PFSK-1 (cell line): ENCODE results near the gene GFPT2.

Source experiments
- FOXP2 ChIP-seq: optimal IDR thresholded peaks from 2 replicates; pipeline ENCODE3; 2011; ENCODE audit warnings: borderline replicate concordance, control low read depth, inconsistent platforms; ENCODE audit not compliant: insufficient read depth; ENCODE audit errors: extremely low read length, extremely low read depth
- POLR2AphosphoS5 ChIP-seq: IDR thresholded peaks from 2 replicates; pipeline ENCODE4 v1.6.1; 2012; ENCODE audit warnings: low read depth, mild to moderate bottlenecking, control low read depth, low read length, moderate library complexity
- REST ChIP-seq, 2 experiments: IDR thresholded peaks; 2 replicates each; pipeline versions ENCODE4 v1.6.1 to v1.8.0; 2011 to 2012; ENCODE audit warnings: low read depth in 2 of 2, low read length in 2 of 2, control low read depth in 1 of 2, inconsistent platforms in 1 of 2, mild to moderate bottlenecking in 1 of 2, moderate library complexity in 1 of 2; ENCODE audit not compliant: insufficient read depth in 1 of 2
- SIN3A ChIP-seq: IDR thresholded peaks from 2 replicates; pipeline ENCODE4 v1.6.1; 2012; ENCODE audit warnings: mild to moderate bottlenecking, low read length, moderate library complexity, borderline replicate concordance; ENCODE audit not compliant: insufficient read depth
- TAF1 ChIP-seq: IDR thresholded peaks from 2 replicates; pipeline ENCODE4 v1.6.1; 2012; ENCODE audit warnings: low read length, control low read depth, borderline replicate concordance; ENCODE audit not compliant: insufficient read depth

Gene GFPT2

DNA sequence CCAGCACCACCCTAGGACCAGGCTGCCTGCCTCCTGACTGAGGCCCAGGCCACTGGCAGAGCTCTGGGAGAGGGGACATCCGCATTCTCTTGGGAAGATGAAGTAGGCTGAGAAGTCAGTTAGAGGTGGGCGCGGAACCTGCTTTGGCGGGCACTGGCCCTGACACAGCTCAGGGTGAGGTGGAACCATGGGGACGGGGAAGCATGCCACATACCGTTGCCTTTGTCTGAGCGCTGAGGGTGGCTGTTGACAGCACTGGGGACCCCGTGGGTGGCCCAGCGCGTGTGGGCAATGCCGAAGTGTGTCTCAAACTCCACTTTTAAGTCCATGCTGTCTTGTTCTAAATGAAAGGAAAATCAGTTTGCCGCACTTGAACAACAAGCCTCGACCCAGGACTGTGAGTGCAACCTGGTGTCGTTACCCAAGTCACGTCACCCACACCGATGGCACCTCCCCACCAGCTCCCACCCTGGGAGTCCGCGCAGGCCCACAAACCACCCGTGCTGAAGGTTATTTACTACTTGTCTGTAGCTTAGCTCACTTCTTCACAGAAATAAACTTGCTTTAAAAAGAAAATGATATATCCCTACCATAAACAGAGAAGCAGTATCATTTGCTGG, 17.4 kb downstream of the GFPT2 start:
- TF ChIP-seq TAF1 (no peak), FOXP2 (no peak), POLR2AphosphoS5 (no peak)

DNA sequence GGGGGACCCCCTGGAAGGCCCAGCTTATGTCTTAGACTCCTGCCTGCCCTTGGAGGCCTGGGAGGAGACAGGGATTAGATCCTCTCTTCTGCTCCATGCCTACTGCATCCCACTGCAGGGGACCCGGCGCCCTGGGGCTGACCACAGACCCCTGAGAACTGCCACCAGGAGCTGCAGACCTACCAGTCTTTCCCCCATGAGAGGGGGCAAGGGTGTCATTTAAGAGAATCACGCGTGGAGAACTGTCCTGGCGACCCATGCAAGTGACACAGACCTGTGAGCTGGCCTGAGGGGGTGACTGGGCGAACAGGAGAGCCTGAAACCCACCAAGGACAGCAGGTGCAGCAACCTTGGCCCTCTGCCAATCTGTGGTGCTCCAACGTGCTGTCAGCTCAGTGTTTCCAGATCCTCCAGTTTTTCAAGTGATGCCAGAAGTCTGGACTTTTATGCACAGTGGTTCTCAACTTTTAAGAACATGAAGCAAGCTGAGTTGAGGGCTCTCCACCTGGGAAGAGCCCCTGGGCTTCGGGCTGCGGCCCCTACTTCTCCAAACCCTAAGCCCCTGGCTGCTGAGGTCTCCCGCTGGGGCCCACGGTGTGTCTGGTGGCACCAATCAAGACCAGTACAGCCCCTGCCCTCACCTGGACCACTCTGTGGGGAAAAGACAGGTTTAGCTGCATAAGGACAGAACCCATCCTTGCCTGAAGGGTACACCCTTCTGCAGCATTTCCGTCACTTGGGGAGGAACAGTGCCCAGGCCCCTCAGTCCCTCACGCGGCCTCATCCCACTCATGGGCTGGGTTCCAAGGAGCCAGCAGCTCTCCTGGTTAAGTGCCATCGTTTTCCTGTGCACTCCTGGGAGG, 18.2 kb downstream of the GFPT2 start:
- TF ChIP-seq FOXP2, result no peak
- TF ChIP-seq SIN3A, result no peak
- no peak for TF ChIP-seq POLR2AphosphoS5
- TF ChIP-seq REST (IDR thresholded peaks at IDR 0.05; ENCODE audit: insufficient read depth in 1 of 2, low read depth in 2 of 2, low read length in 2 of 2), result no peak
- TF ChIP-seq TAF1, result no peak

- TF ChIP-seq REST (IDR thresholded peaks at IDR 0.05; ENCODE audit: insufficient read depth in 1 of 2, low read depth in 2 of 2, low read length in 2 of 2), result no peak
- no peak for TF ChIP-seq FOXP2
- no peak for TF ChIP-seq SIN3A
- no peak for TF ChIP-seq TAF1
- TF ChIP-seq POLR2AphosphoS5, result no peak
Observed at GRCh38 chr5:180334176-180334575, 19.0 kb downstream of the GFPT2 start.

GRCh38 chr5:180333661-180334060, 19.5 kb downstream of the GFPT2 start:
- TF ChIP-seq POLR2AphosphoS5, result no peak

GRCh38 chr5:180332861-180333260, 20.3 kb downstream of the GFPT2 start:
- no peak for TF ChIP-seq REST (IDR thresholded peaks at IDR 0.05; ENCODE audit: insufficient read depth in 1 of 2, low read depth in 2 of 2, low read length in 2 of 2)
- TF ChIP-seq FOXP2, result no peak
- no peak for TF ChIP-seq SIN3A

DNA sequence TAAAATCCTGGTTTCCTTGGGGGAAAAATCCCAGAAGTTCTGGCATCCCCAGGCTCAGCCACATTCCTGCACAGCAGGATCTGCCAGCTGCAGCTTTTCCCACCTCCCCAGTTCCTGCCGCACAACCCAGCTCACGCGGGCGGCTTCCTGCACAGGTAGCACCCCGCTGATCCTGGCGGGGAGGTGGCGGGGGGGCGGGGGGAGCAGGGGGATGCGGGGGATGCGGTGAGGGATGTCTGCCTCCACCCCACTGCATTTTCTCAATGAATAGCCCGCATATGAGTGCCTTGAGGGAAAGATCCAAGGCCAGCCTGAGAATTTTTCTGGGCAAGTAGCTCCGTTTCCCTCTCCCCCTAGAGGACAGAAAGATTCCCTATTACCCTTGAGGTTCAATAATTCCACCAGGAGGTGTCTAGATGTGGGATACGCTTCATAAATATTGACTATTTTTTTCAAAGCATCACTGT, 21.1 kb downstream of the GFPT2 start:
- no peak for TF ChIP-seq SIN3A
- TF ChIP-seq POLR2AphosphoS5, result no peak
- TF ChIP-seq FOXP2, result no peak
- TF ChIP-seq REST (IDR thresholded peaks at IDR 0.05; ENCODE audit: insufficient read depth in 1 of 2, low read depth in 2 of 2, low read length in 2 of 2), result no peak
- no peak for TF ChIP-seq TAF1
